HG03354 (cell line): ENCODE results near the gene PRKCD.
"Not testable (repeated sequence)": the region's sequence is repeated elsewhere in the genome, so short reads cannot be mapped to it uniquely, and the experiment has no call there.

Experiments
- ATAC-seq: cut with Tn5 transposase; IDR thresholded peaks from one replicate; pipeline ENCODE4 v1.9.1; 2021; ENCODE audit warnings: mild to moderate bottlenecking; ENCODE audit not compliant: unreplicated experiment, poor library complexity, severe bottlenecking

Gene PRKCD

GRCh38 chr3:53137835-53138446, 23.1 kb upstream of the PRKCD start:
- no peak for ATAC-seq

- no peak for ATAC-seq
These were observed 20.8 kb upstream of the PRKCD start for GRCh38 chr3:53139906-53140846.

- no peak for ATAC-seq
These were observed 19.9 kb upstream of the PRKCD start for GRCh38 chr3:53140847-53141845.

GRCh38 chr3:53142986-53143385, 18.0 kb upstream of the PRKCD start:
- ATAC-seq = no peak

- no peak for ATAC-seq
These were observed 16.6 kb upstream of the PRKCD start for GRCh38 chr3:53144446-53144845.

- no peak for ATAC-seq
These were observed 15.9 kb upstream of the PRKCD start for GRCh38 chr3:53144862-53145712.

- no peak for ATAC-seq
These were observed 15.3 kb upstream of the PRKCD start for GRCh38 chr3:53145713-53146080.

GRCh38 chr3:53146319-53146891, 14.6 kb upstream of the PRKCD start:
- ATAC-seq = no peak

- ATAC-seq = no peak
These were observed 13.7 kb upstream of the PRKCD start for GRCh38 chr3:53147151-53147902.

GRCh38 chr3:53147903-53148400, 13.1 kb upstream of the PRKCD start:
- ATAC-seq = no peak

GRCh38 chr3:53149006-53149690, 11.9 kb upstream of the PRKCD start:
- no peak for ATAC-seq

GRCh38 chr3:53149699-53150098, 11.3 kb upstream of the PRKCD start:
- no peak for ATAC-seq

- no peak for ATAC-seq
These were observed 10.5 kb upstream of the PRKCD start for GRCh38 chr3:53150247-53151085.

GRCh38 chr3:53151086-53151438, 9.9 kb upstream of the PRKCD start:
- ATAC-seq = not testable (repeated sequence)

- no peak for ATAC-seq
These were observed 9.5 kb upstream of the PRKCD start for GRCh38 chr3:53151465-53151864.

GRCh38 chr3:53151870-53152660, 8.9 kb upstream of the PRKCD start:
- no peak for ATAC-seq
